ENCODE measurements around the gene PCNX2. TPM values are rescaled to one million over a fixed set of nuclear protein-coding genes. Genes with fewer than 3 reads are reported as not detected.

Gene PCNX2
- total RNA-seq, 1 experiment from 2014 or later = 50.8 TPM

DNA sequence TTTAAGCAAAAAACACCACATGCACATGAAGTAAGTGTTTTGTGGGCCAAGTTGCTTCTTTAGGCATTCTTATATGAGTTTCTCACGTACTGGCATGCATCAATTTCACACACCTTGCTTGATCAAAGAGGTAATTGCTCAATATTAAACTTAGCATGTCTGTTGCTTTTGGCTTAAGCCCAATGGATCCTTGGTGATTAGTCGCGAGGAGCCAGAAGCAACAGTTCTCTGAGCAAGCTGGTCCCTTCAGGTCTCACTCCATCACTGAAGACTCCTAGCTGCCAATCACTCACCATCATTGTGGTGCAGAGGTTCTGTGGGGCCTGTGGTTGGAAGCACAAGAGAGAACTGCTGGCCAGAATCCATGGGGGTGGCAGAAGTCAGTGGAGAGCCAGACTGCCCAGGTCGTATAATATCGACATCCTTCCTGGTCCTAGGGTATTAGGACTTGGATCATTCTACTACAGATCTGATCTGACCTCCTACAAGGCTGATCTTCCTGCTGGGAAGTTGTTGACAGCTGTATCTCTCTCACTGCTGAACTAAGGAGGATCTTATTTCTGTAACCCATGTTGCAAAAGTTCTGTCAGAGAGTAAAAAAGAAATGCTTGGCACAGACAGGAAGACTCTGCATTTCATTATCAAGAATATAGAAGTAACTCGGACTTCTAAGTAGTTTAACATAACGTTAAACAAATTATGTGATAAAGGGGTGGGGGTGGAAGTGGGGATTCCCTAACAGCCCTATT is 204.6 kb downstream of the PCNX2 start:
- H3K36me3 Mint-ChIP-seq = peaks cover 55% of the 10 kb centered on the region
- H3K4me3 Mint-ChIP-seq = no peak overlapping the region

More for the DNA sequence above, 204.6 kb downstream of the PCNX2 start:
- Mint-ChIP-seq H3K4me1 (peaks cover 24% of the 10 kb centered on the region), H3K9me3 (peaks cover 6% of the 10 kb centered on the region; the same call in 1 of the 2 replicates), H3K27ac (no peak overlapping the region; the same call in 1 of the 2 replicates), H3K27me3 (ENCODE audit: low read depth) (no peaks in the 10 kb centered on the region)
- no peak for ATAC-seq
- TF ChIP-seq EMX1 (CRISPR knock-in tag; IDR thresholded peaks at IDR 0.05) (no peak), TEAD4 (CRISPR knock-in tag; IDR thresholded peaks at IDR 0.05) (no peak), ZNF532 (CRISPR knock-in tag; IDR thresholded peaks at IDR 0.05; ENCODE audit: borderline replicate concordance) (no peak), NFATC4 (CRISPR knock-in tag; IDR thresholded peaks at IDR 0.05) (no peak), MXD4 (CRISPR knock-in tag; IDR thresholded peaks at IDR 0.05; ENCODE audit: borderline replicate concordance) (no peak), ATF1 (CRISPR knock-in tag; IDR thresholded peaks at IDR 0.05) (no peak), MLX (CRISPR knock-in tag; IDR thresholded peaks at IDR 0.05) (no peak), SP1 (CRISPR knock-in tag; conservative IDR thresholded peaks at IDR 0.05) (no peak), FOXK1 (CRISPR knock-in tag; IDR thresholded peaks at IDR 0.05) (no peak), JUN (CRISPR knock-in tag; IDR thresholded peaks at IDR 0.05) (no peak), USF1 (CRISPR knock-in tag; IDR thresholded peaks at IDR 0.05) (no peak), ESRRA (CRISPR knock-in tag; IDR thresholded peaks at IDR 0.05; ENCODE audit: borderline replicate concordance) (no peak), TP53 (CRISPR knock-in tag; IDR thresholded peaks at IDR 0.05) (no peak), ZNF138 (CRISPR knock-in tag; conservative IDR thresholded peaks at IDR 0.05) (no peak)
- TF ChIP-seq, protein P1, sequence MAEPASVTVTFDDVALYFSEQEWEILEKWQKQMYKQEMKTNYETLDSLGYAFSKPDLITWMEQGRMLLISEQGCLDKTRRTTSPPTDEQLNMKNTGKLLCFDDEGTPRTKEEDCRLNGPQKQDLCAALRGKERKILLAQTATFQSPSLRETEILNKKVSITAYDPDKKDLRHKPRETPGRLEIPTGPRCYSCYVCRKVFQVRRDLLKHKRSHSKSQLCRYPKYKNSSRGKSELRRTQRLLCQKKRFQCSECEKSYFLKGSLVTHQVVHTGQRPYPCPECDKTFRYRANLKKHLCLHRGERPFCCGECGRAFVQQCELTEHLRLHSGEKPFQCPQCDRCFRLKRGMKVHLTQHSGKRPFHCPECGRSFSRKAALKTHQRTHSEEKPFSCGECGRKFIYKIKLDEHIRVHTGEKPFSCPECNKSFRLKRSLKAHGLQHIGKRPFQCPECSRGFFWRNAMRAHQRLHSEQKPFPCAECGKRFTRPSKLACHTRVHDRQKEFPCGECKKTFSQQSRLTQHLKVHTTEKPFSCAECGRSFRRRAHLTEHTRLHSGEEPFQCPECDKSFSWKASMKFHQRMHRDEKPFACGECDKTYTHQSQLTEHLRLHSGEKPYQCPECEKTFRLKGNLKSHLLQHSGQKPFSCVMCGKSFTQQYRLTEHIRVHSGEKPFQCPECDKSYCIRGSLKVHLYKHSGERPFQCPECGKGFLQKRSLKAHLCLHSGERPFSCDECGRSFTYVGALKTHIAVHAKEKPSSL (CRISPR knock-in tag; conservative IDR thresholded peaks at IDR 0.05) = no peak
- TF ChIP-seq, protein P2, sequence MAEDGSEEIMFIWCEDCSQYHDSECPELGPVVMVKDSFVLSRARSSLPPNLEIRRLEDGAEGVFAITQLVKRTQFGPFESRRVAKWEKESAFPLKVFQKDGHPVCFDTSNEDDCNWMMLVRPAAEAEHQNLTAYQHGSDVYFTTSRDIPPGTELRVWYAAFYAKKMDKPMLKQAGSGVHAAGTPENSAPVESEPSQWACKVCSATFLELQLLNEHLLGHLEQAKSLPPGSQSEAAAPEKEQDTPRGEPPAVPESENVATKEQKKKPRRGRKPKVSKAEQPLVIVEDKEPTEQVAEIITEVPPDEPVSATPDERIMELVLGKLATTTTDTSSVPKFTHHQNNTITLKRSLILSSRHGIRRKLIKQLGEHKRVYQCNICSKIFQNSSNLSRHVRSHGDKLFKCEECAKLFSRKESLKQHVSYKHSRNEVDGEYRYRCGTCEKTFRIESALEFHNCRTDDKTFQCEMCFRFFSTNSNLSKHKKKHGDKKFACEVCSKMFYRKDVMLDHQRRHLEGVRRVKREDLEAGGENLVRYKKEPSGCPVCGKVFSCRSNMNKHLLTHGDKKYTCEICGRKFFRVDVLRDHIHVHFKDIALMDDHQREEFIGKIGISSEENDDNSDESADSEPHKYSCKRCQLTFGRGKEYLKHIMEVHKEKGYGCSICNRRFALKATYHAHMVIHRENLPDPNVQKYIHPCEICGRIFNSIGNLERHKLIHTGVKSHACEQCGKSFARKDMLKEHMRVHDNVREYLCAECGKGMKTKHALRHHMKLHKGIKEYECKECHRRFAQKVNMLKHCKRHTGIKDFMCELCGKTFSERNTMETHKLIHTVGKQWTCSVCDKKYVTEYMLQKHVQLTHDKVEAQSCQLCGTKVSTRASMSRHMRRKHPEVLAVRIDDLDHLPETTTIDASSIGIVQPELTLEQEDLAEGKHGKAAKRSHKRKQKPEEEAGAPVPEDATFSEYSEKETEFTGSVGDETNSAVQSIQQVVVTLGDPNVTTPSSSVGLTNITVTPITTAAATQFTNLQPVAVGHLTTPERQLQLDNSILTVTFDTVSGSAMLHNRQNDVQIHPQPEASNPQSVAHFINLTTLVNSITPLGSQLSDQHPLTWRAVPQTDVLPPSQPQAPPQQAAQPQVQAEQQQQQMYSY (CRISPR knock-in tag; IDR thresholded peaks at IDR 0.05) = no peak
- TF ChIP-seq, protein P3, sequence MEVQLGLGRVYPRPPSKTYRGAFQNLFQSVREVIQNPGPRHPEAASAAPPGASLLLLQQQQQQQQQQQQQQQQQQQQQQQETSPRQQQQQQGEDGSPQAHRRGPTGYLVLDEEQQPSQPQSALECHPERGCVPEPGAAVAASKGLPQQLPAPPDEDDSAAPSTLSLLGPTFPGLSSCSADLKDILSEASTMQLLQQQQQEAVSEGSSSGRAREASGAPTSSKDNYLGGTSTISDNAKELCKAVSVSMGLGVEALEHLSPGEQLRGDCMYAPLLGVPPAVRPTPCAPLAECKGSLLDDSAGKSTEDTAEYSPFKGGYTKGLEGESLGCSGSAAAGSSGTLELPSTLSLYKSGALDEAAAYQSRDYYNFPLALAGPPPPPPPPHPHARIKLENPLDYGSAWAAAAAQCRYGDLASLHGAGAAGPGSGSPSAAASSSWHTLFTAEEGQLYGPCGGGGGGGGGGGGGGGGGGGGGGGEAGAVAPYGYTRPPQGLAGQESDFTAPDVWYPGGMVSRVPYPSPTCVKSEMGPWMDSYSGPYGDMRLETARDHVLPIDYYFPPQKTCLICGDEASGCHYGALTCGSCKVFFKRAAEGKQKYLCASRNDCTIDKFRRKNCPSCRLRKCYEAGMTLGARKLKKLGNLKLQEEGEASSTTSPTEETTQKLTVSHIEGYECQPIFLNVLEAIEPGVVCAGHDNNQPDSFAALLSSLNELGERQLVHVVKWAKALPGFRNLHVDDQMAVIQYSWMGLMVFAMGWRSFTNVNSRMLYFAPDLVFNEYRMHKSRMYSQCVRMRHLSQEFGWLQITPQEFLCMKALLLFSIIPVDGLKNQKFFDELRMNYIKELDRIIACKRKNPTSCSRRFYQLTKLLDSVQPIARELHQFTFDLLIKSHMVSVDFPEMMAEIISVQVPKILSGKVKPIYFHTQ (CRISPR knock-in tag; IDR thresholded peaks at IDR 0.05) = no peak
- ChIA-PET POLR2A (no interaction called here), CTCF (no interaction called here)
- no peak for DNase-seq (ENCODE audit: low spot score)

All from WTC11 (cell line).